ENCODE measurements around the gene SFSWAP.
"Not testable (repeated sequence)": the region's sequence is repeated elsewhere in the genome, so short reads cannot be mapped to it uniquely, and the experiment has no call there.

Gene SFSWAP

DNA sequence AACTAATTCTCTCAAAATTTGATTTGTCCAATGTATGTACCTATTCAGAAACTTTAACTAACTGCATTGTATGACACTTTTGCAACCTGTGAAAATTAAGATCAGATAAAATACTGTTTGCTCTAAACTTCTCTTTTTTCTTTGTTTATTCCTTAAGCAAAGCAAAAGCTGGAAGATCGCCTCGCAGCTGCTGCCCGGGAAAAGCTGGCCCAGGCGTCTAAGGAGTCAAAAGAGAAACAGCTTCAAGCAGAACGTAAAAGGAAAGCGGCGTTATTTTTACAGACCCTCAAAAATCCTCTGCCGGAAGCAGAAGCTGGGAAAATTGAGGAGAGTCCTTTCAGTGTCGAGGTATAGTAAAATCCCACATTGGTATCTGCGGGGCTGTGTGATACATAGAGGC lies 55.1 kb downstream of the SFSWAP start:
- DNase-seq: no peak

- no peak for DNase-seq
Measured at GRCh38 chr12:131766382-131767107, 55.7 kb downstream of the SFSWAP start.

DNA sequence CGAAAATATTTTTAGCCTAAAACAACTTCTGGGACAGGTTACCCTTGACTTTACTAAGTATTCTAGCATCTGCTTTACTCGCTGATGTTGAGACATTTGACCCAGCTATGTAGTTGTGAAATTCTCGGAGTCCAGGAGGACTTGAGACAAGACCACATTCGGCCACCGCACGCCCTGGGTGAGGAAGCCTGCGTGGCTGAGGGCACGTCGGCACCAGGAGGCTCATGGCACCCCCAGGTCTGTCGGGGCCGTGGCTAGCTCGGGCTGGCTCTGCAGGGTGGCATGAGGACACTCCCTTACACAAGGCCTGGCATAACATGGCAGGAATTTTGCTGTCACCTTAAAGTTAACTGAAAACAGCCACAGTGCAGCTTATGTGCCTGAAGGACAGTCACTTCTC lies 59.2 kb downstream of the SFSWAP start:
- no peak for DNase-seq

GRCh38 chr12:131771965-131772364 lies 61.1 kb downstream of the SFSWAP start:
- DNase-seq: no peak

DNA sequence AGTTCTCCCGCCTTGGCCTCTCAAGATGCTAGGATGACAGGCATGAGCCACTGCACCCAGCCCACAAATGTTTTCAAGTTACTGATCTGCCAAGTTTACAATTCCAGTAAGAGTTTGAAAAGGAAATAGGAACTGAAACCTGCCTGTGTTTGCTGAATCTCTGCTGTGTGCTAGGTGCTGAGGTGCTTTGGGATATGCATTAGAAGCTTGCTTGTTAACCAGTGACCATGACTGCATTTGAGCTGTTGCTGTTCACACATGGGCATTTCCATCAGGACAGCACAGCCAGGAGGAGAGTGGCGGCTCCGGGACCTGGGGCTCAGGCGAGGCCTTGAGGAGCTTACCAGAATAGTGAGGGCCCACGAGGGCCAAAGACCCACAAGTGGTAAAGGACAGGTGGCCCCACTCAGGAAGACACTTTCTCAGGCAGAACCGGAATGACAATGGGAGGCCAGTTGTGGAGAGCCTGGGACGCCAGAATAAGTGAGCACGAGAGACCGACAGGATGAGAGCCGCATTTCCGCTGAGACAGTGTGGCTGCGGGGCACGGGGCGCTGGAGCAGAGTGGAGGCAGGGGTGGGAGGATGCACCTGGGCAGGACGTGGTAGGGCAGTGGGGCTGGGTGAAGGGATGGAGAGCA lies 62.8 kb downstream of the SFSWAP start:
- DNase-seq: no peak

DNA sequence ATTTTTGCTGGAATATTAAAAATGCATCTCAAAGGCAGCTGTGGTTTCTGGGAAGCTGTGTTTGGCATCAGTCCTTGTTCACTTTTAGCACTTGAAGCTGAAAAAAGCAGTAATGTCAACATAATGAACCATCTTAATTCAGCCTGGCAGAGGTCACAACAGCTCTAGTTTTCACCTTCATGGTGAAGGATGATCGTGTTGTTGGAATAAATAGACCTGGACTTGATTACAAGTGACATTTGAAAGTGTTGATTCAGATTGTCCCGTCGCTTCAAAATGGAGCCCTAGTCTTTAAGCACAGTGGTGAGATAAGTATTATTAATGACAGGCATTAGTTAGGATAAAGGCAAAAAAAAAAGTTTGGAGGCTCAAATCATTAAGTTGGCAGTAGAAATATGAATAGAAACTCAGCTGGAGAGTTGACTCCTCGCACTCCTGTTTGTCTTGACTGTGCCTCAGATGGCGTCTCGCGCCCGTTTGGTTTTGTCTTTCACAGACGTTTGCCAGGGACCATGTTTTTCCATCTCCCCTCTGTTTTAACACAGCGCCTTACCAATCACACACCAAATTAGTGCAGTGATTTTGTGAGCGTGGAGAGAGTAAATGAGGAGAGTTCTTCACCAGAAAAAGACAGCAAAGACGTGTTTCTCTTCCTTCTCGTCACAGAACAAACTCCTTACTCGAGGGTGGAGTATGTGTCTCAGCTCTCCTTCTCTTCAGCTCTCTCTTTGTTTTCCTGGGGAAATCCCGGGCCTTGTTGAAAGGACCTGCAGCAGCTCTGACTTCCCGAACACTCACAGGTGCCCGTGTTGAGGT lies 63.9 kb downstream of the SFSWAP start:
- DNase-seq: no peak

DNA sequence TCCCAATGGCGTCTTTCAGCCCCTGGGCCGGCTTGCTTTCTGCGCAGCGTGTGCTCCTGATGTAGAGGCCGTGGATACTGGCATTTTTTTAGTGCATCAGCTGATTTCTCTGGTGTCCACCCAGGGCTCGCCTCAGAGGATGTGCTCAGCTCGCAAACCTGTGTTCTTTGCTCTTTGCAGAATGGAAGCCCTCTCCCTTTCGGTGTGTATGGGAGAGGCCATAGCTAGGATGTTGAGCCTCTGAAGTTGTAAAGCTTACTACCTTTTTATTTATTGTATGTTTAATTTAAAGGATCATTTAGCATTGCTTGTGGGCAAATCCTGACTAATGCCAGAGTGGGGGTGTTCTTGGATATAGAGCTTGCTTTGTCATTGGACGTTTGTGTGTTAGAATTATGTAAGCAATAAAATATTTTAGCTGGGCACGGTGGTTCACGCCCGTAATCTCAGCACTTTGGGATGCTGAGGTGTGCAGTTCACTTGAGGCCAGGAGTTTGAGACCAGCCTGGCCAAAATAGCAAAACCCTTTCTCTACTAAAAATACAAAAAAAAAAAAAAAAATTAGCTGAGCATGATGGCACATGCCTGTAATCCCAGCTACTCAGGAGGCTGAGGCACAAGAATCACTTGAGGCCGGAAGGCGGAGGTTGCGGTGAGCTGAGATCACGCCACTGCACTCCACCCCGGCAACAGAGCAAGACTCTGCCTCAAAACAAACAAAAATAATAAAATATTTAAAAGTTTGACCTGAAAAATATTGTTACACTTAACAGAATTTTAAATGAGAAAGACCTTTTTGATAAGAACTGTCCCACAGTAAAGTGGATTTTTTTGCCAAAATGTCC lies 64.7 kb downstream of the SFSWAP start:
- DNase-seq: no peak

- DNase-seq: peak in 1 of 3 experiments; percentile 7
Measured at GRCh38 chr12:131776237-131776889, 65.5 kb downstream of the SFSWAP start.

DNA sequence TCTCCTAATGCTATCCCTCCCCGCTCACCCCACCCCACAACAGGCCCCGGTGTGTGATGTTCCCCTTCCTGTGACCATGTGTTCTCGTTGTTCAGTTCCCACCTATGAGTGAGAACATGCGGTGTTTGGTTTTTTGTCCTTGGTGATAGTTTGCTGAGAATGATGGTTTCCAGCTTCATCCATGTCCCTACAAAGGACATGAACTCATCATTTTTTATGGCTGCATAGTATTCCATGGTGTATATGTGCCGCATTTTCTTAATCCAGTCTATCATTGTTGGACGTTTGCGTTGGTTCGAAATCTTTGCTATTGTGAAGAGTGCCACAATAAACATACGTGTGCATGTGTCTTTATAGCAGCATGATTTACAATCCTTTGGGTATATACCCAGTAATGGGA lies 66.4 kb downstream of the SFSWAP start:
- not testable (repeated sequence) for DNase-seq

- no peak for DNase-seq
Measured at GRCh38 chr12:131779027-131779426, 68.1 kb downstream of the SFSWAP start.

- no peak for DNase-seq
Measured at GRCh38 chr12:131782061-131782460, 71.2 kb downstream of the SFSWAP start.

- no peak for DNase-seq
Measured at GRCh38 chr12:131783915-131784541, 73.1 kb downstream of the SFSWAP start.

- no peak for DNase-seq
Measured at GRCh38 chr12:131784909-131785762, 74.2 kb downstream of the SFSWAP start.

DNA sequence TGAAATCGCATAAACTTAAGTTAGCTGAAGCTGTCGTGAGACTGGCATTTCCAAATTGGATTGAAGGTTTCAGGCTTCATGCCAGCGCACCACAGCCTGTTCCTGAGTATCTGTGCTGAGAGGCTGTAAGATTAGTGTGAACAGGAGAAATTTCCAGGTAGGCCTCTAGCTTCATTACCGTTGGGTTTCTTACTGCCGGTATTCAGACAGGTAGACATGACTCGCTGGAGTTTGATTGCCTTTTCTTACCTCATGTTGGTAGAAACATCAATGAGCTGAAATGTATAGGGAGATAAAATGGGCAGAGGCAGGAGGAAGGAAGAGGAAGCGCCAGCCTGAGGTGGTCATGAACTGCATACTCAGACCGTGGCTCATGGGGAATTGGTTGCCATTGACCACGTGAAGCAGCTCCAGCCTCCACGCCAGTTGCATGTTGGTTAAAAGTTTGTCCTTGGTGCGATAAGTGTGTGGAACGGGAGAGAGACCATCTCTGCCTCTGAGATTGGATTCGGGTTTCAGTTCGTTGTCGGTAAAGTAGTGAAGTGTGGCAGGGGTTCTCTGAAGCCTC lies 75.0 kb downstream of the SFSWAP start:
- no peak for DNase-seq

DNA sequence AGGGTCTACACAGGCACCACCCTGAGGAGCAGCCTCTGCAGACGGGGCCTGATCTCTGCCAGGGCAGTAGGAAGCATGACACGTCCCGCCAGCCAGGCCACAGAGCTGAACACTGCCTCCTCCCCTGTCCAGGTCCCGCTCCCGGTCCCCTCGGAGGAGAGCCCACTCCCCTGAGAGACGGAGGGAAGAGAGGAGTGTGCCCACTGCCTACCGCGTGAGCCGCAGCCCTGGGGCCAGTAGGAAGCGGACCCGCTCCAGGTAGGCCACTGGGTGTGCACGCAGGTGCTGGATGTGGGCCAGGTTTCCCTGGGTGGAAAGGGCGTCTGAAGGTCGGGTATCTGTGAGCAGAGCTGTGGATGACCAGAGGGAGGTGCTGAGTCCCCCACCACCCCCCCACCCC lies 75.4 kb downstream of the SFSWAP start:
- no peak for DNase-seq

- DNase-seq: no peak
Measured at GRCh38 chr12:131787143-131787660, 76.3 kb downstream of the SFSWAP start.

- DNase-seq: no peak
Measured at GRCh38 chr12:131788070-131788469, 77.2 kb downstream of the SFSWAP start.

DNA sequence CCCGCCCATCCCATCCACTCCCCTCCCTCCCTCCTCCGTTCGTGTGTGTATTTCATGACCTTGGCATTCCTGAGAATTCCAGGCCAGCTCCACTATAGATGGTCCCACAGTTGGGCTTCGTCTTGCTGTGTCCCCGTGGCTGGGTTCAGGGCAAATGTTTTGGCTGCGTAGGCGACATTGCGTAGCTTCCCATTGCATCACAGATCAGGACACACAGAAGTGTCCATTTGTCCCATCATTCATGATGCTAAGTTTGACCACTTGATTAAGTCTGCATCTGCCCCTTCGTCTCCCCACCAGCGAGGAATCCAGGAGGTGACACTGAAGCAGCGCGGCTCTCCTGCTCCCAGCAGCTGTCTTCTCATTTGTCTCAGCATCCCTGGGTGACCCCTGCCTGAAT lies 78.7 kb downstream of the SFSWAP start:
- DNase-seq: no peak

- no peak for DNase-seq
Measured at GRCh38 chr12:131793243-131794022, 82.5 kb downstream of the SFSWAP start.

All from NCI-H1417 (cell line).